ENCODE measurements around the gene MTFP1. TPM values are rescaled to one million over a fixed set of nuclear protein-coding genes. Genes with fewer than 3 reads are reported as not detected.

MTFP1 gene
- total RNA-seq, 2 donors from 2014 or later = 1.9 to 6.4 TPM

Other genes with a start within 250 kb of the MTFP1 start
- 10 to 100 TPM in 1 of 2 donors, 1 to 10 TPM in 1; 1.4 to 11.3 TPM for gene LIF, start 179.0 kb upstream of the MTFP1 start, total RNA-seq
- gene OSM, start 158.9 kb upstream of the MTFP1 start, total RNA-seq = 10 to 100 TPM in 1 of 2 donors, 1 to 10 TPM in 1; 3.5 to 27.1 TPM
- gene CASTOR1, start 136.3 kb upstream of the MTFP1 start, total RNA-seq = 10 to 100 TPM in 1 of 2 donors, 1 to 10 TPM in 1; 7.5 to 22.6 TPM
- 10 to 100 TPM; 31.5 to 54.2 TPM for gene TBC1D10A, start 98.8 kb upstream of the MTFP1 start, total RNA-seq
- gene SF3A1, start 68.9 kb upstream of the MTFP1 start, total RNA-seq = 10 to 100 TPM; 56.7 to 77.0 TPM
- 1 to 10 TPM in 1 of 2 donors, under 1 TPM in 1; 0.27 to 2.9 TPM for gene CCDC157, start 68.8 kb upstream of the MTFP1 start, total RNA-seq
- 10 to 100 TPM; 11.4 to 11.6 TPM for gene RNF215, start 38.4 kb upstream of the MTFP1 start, total RNA-seq
- gene SEC14L2, start 28.8 kb upstream of the MTFP1 start, total RNA-seq = 10 to 100 TPM in 1 of 2 donors, 1 to 10 TPM in 1; 6.4 to 18.3 TPM
- gene SEC14L3, start 46.2 kb downstream of the MTFP1 start, total RNA-seq = not detected
- gene SEC14L4, start 79.9 kb downstream of the MTFP1 start, total RNA-seq = not detected
- gene SEC14L6, start 121.0 kb downstream of the MTFP1 start, total RNA-seq = under 1 TPM; 0.27 to 0.56 TPM
- gene GAL3ST1, start 148.9 kb downstream of the MTFP1 start, total RNA-seq = 1 to 10 TPM; 1.5 to 2.2 TPM
- 10 to 100 TPM; 30.5 to 58.6 TPM for gene PES1, start 166.1 kb downstream of the MTFP1 start, total RNA-seq
- gene TCN2, start 181.4 kb downstream of the MTFP1 start, total RNA-seq = 10 to 100 TPM; 33.9 to 82.0 TPM
- 10 to 100 TPM; 12.8 to 16.9 TPM for gene SLC35E4, start 210.0 kb downstream of the MTFP1 start, total RNA-seq
- gene DUSP18, start 242.1 kb downstream of the MTFP1 start, total RNA-seq = 1 to 10 TPM; 4.1 TPM

All from thoracic aorta (tissue), 2 donors.